CD4-positive, alpha-beta T cell treated with Interferon alpha-2 for 1 hour (primary cell): ENCODE data around the gene MTA1.

Experiments used
- DNase-seq, 2 donors: peaks; one replicate each; pipeline ENCODE4 v3.0.0-alpha.2; 2020 to 2022

Gene MTA1

GRCh38 chr14:105388110-105388951, 31.3 kb upstream of the MTA1 start:
- no peak for DNase-seq

- no peak for DNase-seq
Measured at GRCh38 chr14:105388976-105389375, 30.7 kb upstream of the MTA1 start.

GRCh38 chr14:105389534-105389933, 30.1 kb upstream of the MTA1 start:
- DNase-seq: no peak

- no peak for DNase-seq
Measured at GRCh38 chr14:105389976-105390848, 29.4 kb upstream of the MTA1 start.

- no peak for DNase-seq
Measured at GRCh38 chr14:105390849-105391500, 28.7 kb upstream of the MTA1 start.

GRCh38 chr14:105391541-105391940, 28.1 kb upstream of the MTA1 start:
- DNase-seq: no peak

GRCh38 chr14:105392131-105393090, 27.2 kb upstream of the MTA1 start:
- no peak for DNase-seq

GRCh38 chr14:105393151-105393550, 26.5 kb upstream of the MTA1 start:
- no peak for DNase-seq

- no peak for DNase-seq
Measured at GRCh38 chr14:105394714-105395537, 24.7 kb upstream of the MTA1 start.

- no peak for DNase-seq
Measured at GRCh38 chr14:105395538-105395854, 24.1 kb upstream of the MTA1 start.

GRCh38 chr14:105397350-105397931, 22.2 kb upstream of the MTA1 start:
- DNase-seq: no peak

- DNase-seq: peak; percentile 85 to 88
Measured at GRCh38 chr14:105398044-105398725, 21.4 kb upstream of the MTA1 start, which contains the start of gene TEX22. TEX22 (plus strand) TSS chr14:105398538; CDS start chr14:105399341, 803 bp downstream.

GRCh38 chr14:105398726-105399465, 20.7 kb upstream of the MTA1 start:
- no peak for DNase-seq

- no peak for DNase-seq
Measured at GRCh38 chr14:105399466-105399775, 20.2 kb upstream of the MTA1 start.

- DNase-seq: no peak
Measured at GRCh38 chr14:105400016-105400415, 19.6 kb upstream of the MTA1 start.

- no peak for DNase-seq
Measured at GRCh38 chr14:105401699-105402098, 17.9 kb upstream of the MTA1 start.

- DNase-seq: no peak
Measured at GRCh38 chr14:105408592-105408991, 11.0 kb upstream of the MTA1 start.

- no peak for DNase-seq
Measured at GRCh38 chr14:105409364-105409763, 10.3 kb upstream of the MTA1 start.

- no peak for DNase-seq
Measured at GRCh38 chr14:105410642-105411016, 9.0 kb upstream of the MTA1 start.
